BLaER1 treated with 17β-estradiol and CSF1 and Interleukin-3, amounts not matched to agents 10 nM and 100 nM (cell line): ENCODE measurements around the gene HNMT.

Source experiments
- H3K27ac ChIP-seq, 11 experiments: shearing (Covaris generic); formaldehyde crosslinking; 2 replicates each; pipeline ENCODE4 v1.8.1; 2022
- H3K27me3 ChIP-seq, 11 experiments: shearing (Covaris generic); formaldehyde crosslinking; 2 replicates each; pipeline ENCODE4 v1.8.1; 2022
- H3K36me3 ChIP-seq, 11 experiments: shearing (Covaris generic); formaldehyde crosslinking; 2 replicates each; pipeline ENCODE4 v1.8.1; 2022
- H3K4me1 ChIP-seq, 10 experiments: shearing (Covaris generic); formaldehyde crosslinking; 2 replicates each; pipeline ENCODE4 v1.8.1; 2022
- H3K4me2 ChIP-seq, 11 experiments: shearing (Covaris generic); formaldehyde crosslinking; 2 replicates each; pipeline ENCODE4 v1.8.1; 2022
- H3K4me3 ChIP-seq, 10 experiments: shearing (Covaris generic); formaldehyde crosslinking; 2 replicates each; pipeline ENCODE4 v1.8.1; 2022
- H3K9ac ChIP-seq, 11 experiments: shearing (Covaris generic); formaldehyde crosslinking; 2 replicates each; pipeline ENCODE4 v1.8.1; 2022
- H3K9me3 ChIP-seq, 11 experiments: shearing (Covaris generic); formaldehyde crosslinking; replicated peaks in 1 of 11; 2 replicates each; pipeline ENCODE4 v1.8.1; 2022
- H4K20me1 ChIP-seq, 11 experiments: shearing (Covaris generic); formaldehyde crosslinking; 2 replicates each; pipeline ENCODE4 v1.8.1; 2022
- Cebpa-rat ChIP-seq, 11 experiments: shearing (Covaris generic); IDR thresholded peaks; 2 replicates each; pipeline ENCODE4 v1.8.1; 2022

The HNMT gene

GRCh38 chr2:138026111-138027020, 62.1 kb downstream of the HNMT start:
- Histone ChIP-seq H3K27me3 (no peaks in the 10 kb centered on the region), H3K27ac (no peak overlapping the region; a peak in 1 of 22 replicates), H3K4me2 (peak overlapping the region in 3 of 11 experiments; percentile 63 to 73 (median 68); a peak in 6 of 22 replicates), H3K9ac (no peak overlapping the region), H3K9me3 (0 out of 22 replicates have a peak, but pooled peaks cover 0 to 3% (median 0%) of the 10 kb centered on the region in 11 experiments), H4K20me1 (no peaks in the 10 kb centered on the region), H3K36me3 (no peaks in the 10 kb centered on the region), H3K4me1 (peaks cover 0 to 53% (median 5%) of the 10 kb centered on the region in 10 experiments; a peak in 9 of 20 replicates), H3K4me3 (no peak overlapping the region)
- TF ChIP-seq Cebpa-rat (IDR thresholded peaks at IDR 0.05): no peak

GRCh38 chr2:138028538-138028937, 64.3 kb downstream of the HNMT start:
- H3K9me3 ChIP-seq: 0 out of 22 replicates have a peak, but pooled peaks cover 0 to 3% (median 0%) of the 10 kb centered on the region in 11 experiments
- H3K27ac ChIP-seq: peak overlapping the region in 5 of 11 experiments; percentile 7 to 78 (median 68); a peak in 8 of 22 replicates
- H3K27me3 ChIP-seq: no peaks in the 10 kb centered on the region
- H3K4me2 ChIP-seq: peak overlapping the region in 5 of 11 experiments; percentile 41 to 73 (median 63); a peak in 9 of 22 replicates
- H3K4me3 ChIP-seq: no peak overlapping the region
- peak overlapping the region in 2 of 11 experiments; percentile 25 to 29; a peak in 3 of 22 replicates for H3K9ac ChIP-seq
- H3K4me1 ChIP-seq: peaks cover 0 to 56% (median 5%) of the 10 kb centered on the region in 10 experiments; a peak in 9 of 20 replicates
- H3K36me3 ChIP-seq: no peaks in the 10 kb centered on the region
- no peaks in the 10 kb centered on the region for H4K20me1 ChIP-seq
- TF ChIP-seq Cebpa-rat (IDR thresholded peaks at IDR 0.05): no peak

GRCh38 chr2:138029276-138029675, 65.0 kb downstream of the HNMT start:
- Histone ChIP-seq H3K4me1 (peaks cover 0 to 63% (median 5%) of the 10 kb centered on the region in 10 experiments; a peak in 9 of 20 replicates), H3K27me3 (no peaks in the 10 kb centered on the region), H3K27ac (peak overlapping the region in 3 of 11 experiments; percentile 68 to 78 (median 78); a peak in 6 of 22 replicates), H3K9ac (no peak overlapping the region), H3K4me2 (peak overlapping the region in 4 of 11 experiments; percentile 50 to 73 (median 66); a peak in 6 of 22 replicates), H3K36me3 (no peaks in the 10 kb centered on the region), H3K9me3 (0 out of 22 replicates have a peak, but pooled peaks cover 0 to 3% (median 0%) of the 10 kb centered on the region in 11 experiments), H4K20me1 (no peaks in the 10 kb centered on the region), H3K4me3 (no peak overlapping the region)
- TF ChIP-seq Cebpa-rat (IDR thresholded peaks at IDR 0.05): no peak

GRCh38 chr2:138030459-138030858, 66.2 kb downstream of the HNMT start:
- Histone ChIP-seq H4K20me1 (no peaks in the 10 kb centered on the region), H3K4me3 (no peak overlapping the region), H3K36me3 (no peaks in the 10 kb centered on the region), H3K4me1 (peaks cover 0 to 71% (median 5%) of the 10 kb centered on the region in 10 experiments; a peak in 9 of 20 replicates), H3K27ac (peak overlapping the region in 2 of 11 experiments; percentile 78; a peak in 4 of 22 replicates), H3K27me3 (no peaks in the 10 kb centered on the region), H3K9ac (peak overlapping the region in 1 of 11 experiments; percentile 17; a peak in 1 of 22 replicates), H3K9me3 (0 out of 22 replicates have a peak, but pooled peaks cover 0 to 3% (median 0%) of the 10 kb centered on the region in 11 experiments), H3K4me2 (peak overlapping the region in 4 of 11 experiments; percentile 16 to 73 (median 58); a peak in 6 of 22 replicates)
- no peak for TF ChIP-seq Cebpa-rat (IDR thresholded peaks at IDR 0.05)

GRCh38 chr2:138032334-138032733, 68.1 kb downstream of the HNMT start:
- Histone ChIP-seq H3K4me2 (no peak overlapping the region), H3K27ac (no peak overlapping the region), H3K4me1 (peaks cover 0 to 77% (median 5%) of the 10 kb centered on the region in 10 experiments; a peak in 9 of 20 replicates), H3K9ac (no peak overlapping the region), H3K36me3 (no peaks in the 10 kb centered on the region), H3K9me3 (0 out of 22 replicates have a peak, but pooled peaks cover 0 to 3% (median 0%) of the 10 kb centered on the region in 11 experiments), H3K4me3 (no peak overlapping the region), H3K27me3 (no peaks in the 10 kb centered on the region), H4K20me1 (no peaks in the 10 kb centered on the region)
- no peak for TF ChIP-seq Cebpa-rat (IDR thresholded peaks at IDR 0.05)

- Histone ChIP-seq H3K27ac (no peak overlapping the region), H3K9me3 (no peaks in the 10 kb centered on the region), H4K20me1 (no peaks in the 10 kb centered on the region), H3K27me3 (no peaks in the 10 kb centered on the region), H3K4me1 (peaks cover 0 to 60% (median 0%) of the 10 kb centered on the region in 10 experiments; a peak in 8 of 20 replicates), H3K9ac (no peak overlapping the region), H3K36me3 (no peaks in the 10 kb centered on the region), H3K4me3 (no peak overlapping the region), H3K4me2 (peak overlapping the region in 2 of 11 experiments; percentile 5 to 11; a peak in 1 of 22 replicates)
- no peak for TF ChIP-seq Cebpa-rat (IDR thresholded peaks at IDR 0.05)
Measured at GRCh38 chr2:138034536-138034935, 70.3 kb downstream of the HNMT start.

- no peaks in the 10 kb centered on the region for H3K27me3 ChIP-seq
- no peak overlapping the region for H3K4me3 ChIP-seq
- no peaks in the 10 kb centered on the region for H4K20me1 ChIP-seq
- peak overlapping the region in 2 of 11 experiments; percentile 0 to 40; a peak in 4 of 22 replicates for H3K27ac ChIP-seq
- peak overlapping the region in 3 of 11 experiments; percentile 28 to 56 (median 45); a peak in 6 of 22 replicates for H3K4me2 ChIP-seq
- H3K9me3 ChIP-seq: no peaks in the 10 kb centered on the region
- TF ChIP-seq Cebpa-rat (IDR thresholded peaks at IDR 0.05): no peak
- no peak overlapping the region for H3K9ac ChIP-seq
- no peaks in the 10 kb centered on the region for H3K36me3 ChIP-seq
- H3K4me1 ChIP-seq: peaks cover 0 to 49% (median 0%) of the 10 kb centered on the region in 10 experiments; a peak in 7 of 20 replicates
Measured at GRCh38 chr2:138035608-138036217, 71.4 kb downstream of the HNMT start.

- TF ChIP-seq Cebpa-rat (IDR thresholded peaks at IDR 0.05): no peak
- peak overlapping the region in 4 of 11 experiments; percentile 0 to 56 (median 36); a peak in 5 of 22 replicates for H3K4me2 ChIP-seq
- H4K20me1 ChIP-seq: no peaks in the 10 kb centered on the region
Measured at GRCh38 chr2:138036522-138036921, 72.2 kb downstream of the HNMT start.

More at GRCh38 chr2:138036522-138036921, 72.2 kb downstream of the HNMT start:
- Histone ChIP-seq H3K9ac (no peak overlapping the region), H3K4me1 (peaks cover 0 to 46% (median 0%) of the 10 kb centered on the region in 10 experiments; a peak in 6 of 20 replicates), H3K27ac (peak overlapping the region in 2 of 11 experiments; percentile 0 to 40; a peak in 3 of 22 replicates), H3K9me3 (no peaks in the 10 kb centered on the region), H3K27me3 (no peaks in the 10 kb centered on the region), H3K36me3 (no peaks in the 10 kb centered on the region), H3K4me3 (no peak overlapping the region)
